Keratinocyte (primary cell): Measurements from ENCODE around the gene SLC2A9. TPM values are rescaled to one million over a fixed set of nuclear protein-coding genes. Genes with fewer than 3 reads are reported as not detected.

Experiments used
- DNase-seq: peaks from one replicate; pipeline ENCODE4 v3.0.0-alpha.2; 2011; ENCODE audit warnings: low read depth, missing footprints, low spot score
- FAIRE-seq: peaks from 2 replicates; lab custom pipeline; 2011; peaks lifted over from hg19 to GRCh38; lab: Jason Lieb, UNC
- H2AFZ ChIP-seq: 2 replicates; pipeline ENCODE4 v1.6.0; 2012; ENCODE audit warnings: low read length, control low read depth, inconsistent platforms; ENCODE audit not compliant: control insufficient read depth
- H3K27ac ChIP-seq: 2 replicates; pipeline ENCODE4 v1.5.1; 2011; ENCODE audit warnings: low read length; ENCODE audit not compliant: control insufficient read depth, insufficient read depth
- H3K27me3 ChIP-seq: 3 replicates; pipeline ENCODE4 v1.6.0; 2011; ENCODE audit warnings: low read length; ENCODE audit not compliant: control insufficient read depth, insufficient read depth; ENCODE audit errors: extremely low read depth
- H3K36me3 ChIP-seq, 2 experiments: 2 replicates in 1 of 2; 3 replicates in 1 of 2; pipeline ENCODE4 v1.5.1; 2011; ENCODE audit warnings: low read length in 2 of 2, mild to moderate bottlenecking in 1 of 2; ENCODE audit not compliant: control insufficient read depth in 2 of 2, insufficient read depth in 2 of 2; ENCODE audit errors: extremely low read depth in 1 of 2
- H3K4me1 ChIP-seq: 3 replicates; pipeline ENCODE4 v1.5.1; 2011; ENCODE audit warnings: low read length; ENCODE audit not compliant: control insufficient read depth, insufficient read depth; ENCODE audit errors: extremely low read depth
- H3K4me2 ChIP-seq: 3 replicates; pipeline ENCODE4 v1.6.0; 2011; ENCODE audit warnings: low read depth, low read length; ENCODE audit not compliant: control insufficient read depth, insufficient read depth; ENCODE audit errors: extremely low read depth
- H3K4me3 ChIP-seq, 3 experiments: fragments of 200-600 bp in 1 of 3; sonication (generic) in 1 of 3; 2 replicates in 2 of 3; 3 replicates in 1 of 3; pipeline ENCODE4 v1.5.1; 2011 to 2016; ENCODE audit warnings: low read length in 3 of 3, mild to moderate bottlenecking in 3 of 3, control low read depth in 2 of 3, inconsistent platforms in 1 of 3, low read depth in 1 of 3, mixed read lengths in 1 of 3, mixed run types in 1 of 3, moderate library complexity in 1 of 3; ENCODE audit not compliant: control insufficient read depth in 2 of 3, insufficient read depth in 2 of 3; ENCODE audit errors: extremely low read depth in 1 of 3
- H3K79me2 ChIP-seq: 2 replicates; pipeline ENCODE4 v1.6.0; 2012; ENCODE audit warnings: low read length; ENCODE audit not compliant: control insufficient read depth, insufficient read depth
- H3K9ac ChIP-seq: 3 replicates; pipeline ENCODE4 v1.6.0; 2011; ENCODE audit warnings: low read length; ENCODE audit not compliant: control insufficient read depth, insufficient read depth; ENCODE audit errors: extremely low read depth
- H3K9me1 ChIP-seq: 3 replicates; pipeline ENCODE4 v1.6.0; 2011; ENCODE audit warnings: low read length; ENCODE audit not compliant: control insufficient read depth, insufficient read depth; ENCODE audit errors: extremely low read depth
- H3K9me3 ChIP-seq: 2 replicates; pipeline ENCODE4 v1.5.1; 2012; ENCODE audit warnings: low read depth, low read length; ENCODE audit not compliant: control insufficient read depth
- H4K20me1 ChIP-seq: 3 replicates; pipeline ENCODE4 v1.6.0; 2011; ENCODE audit warnings: low read length; ENCODE audit not compliant: control insufficient read depth, insufficient read depth; ENCODE audit errors: extremely low read depth
- EZH2 ChIP-seq: IDR thresholded peaks from one replicate; pipeline ENCODE4 v1.6.1; 2012; ENCODE audit warnings: inconsistent platforms, mild to moderate bottlenecking, low read length, moderate library complexity
- dilution Hi-C: fragments of 300-500 bp; cut with MboI; formaldehyde crosslinking; loops from one replicate; pipeline ENCODE4 v1.7.0; 2020; ENCODE audit warnings: low sequenced_read_pairs; ENCODE audit not compliant: extremely low pct_ligation_motif_present
- polyA plus RNA-seq, 5 experiments: library from polyadenylated mRNA; depleted of rRNA in 3 of 5; stranded (reverse) in 3 of 5; stranded (forward) in 1 of 5; unstranded in 1 of 5; fragments of >200 nt; gene quantifications; 1 replicate in 1 of 5; 2 replicates in 3 of 5; 3 replicates in 1 of 5; pipeline versions ENCODE4 v1.2.1 to v1.2.3, GENCODE V29; 2011 to 2012; ENCODE audit warnings: missing spikeins in 2 of 5, low read depth in 1 of 5, low replicate concordance in 1 of 5
- TF ChIP-seq, protein P1 (sequence below), 3 experiments: IDR thresholded peaks in 1 of 3; conservative IDR thresholded peaks in 1 of 3; optimal IDR thresholded peaks in 1 of 3; 2 replicates in 2 of 3; 3 replicates in 1 of 3; pipeline versions ENCODE3 to v1.5.1; 2011; ENCODE audit warnings: low read length in 3 of 3, mild to moderate bottlenecking in 3 of 3, moderate library complexity in 2 of 3, control low read depth in 1 of 3, inconsistent platforms in 1 of 3; ENCODE audit not compliant: insufficient read depth in 2 of 3; ENCODE audit errors: extremely low read depth in 1 of 3

The SLC2A9 gene
- polyA plus RNA-seq, 1 donor (not counting 4 experiments of a cell fraction or from before 2014, with no cell fraction given), result 37.3 TPM

DNA sequence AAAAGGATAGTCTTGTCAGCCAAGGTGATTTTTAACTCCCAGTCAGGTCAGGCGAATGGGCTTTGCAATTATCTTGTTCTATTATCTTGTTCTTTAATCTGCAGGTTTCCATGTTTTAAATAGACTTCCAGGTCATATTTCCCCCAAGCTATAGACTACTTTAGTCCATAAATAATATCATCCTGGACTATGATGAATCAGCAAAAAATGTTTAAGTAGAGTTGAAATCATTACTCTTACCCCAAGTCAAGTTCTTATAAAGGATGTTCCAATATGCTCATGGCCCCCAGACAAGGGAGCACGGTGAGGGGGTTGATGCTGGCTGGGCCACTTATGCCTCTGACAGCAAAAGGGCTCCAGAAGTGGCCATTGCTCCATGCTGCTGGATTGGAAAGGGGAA lies 75.1 kb downstream of the SLC2A9 start:
- Histone ChIP-seq H3K9me3 (no peaks in the 10 kb centered on the region), H2AFZ (no peak overlapping the region), H3K4me1 (peaks cover 5% of the 10 kb centered on the region), H3K27me3 (no peaks in the 10 kb centered on the region), H3K27ac (no peak overlapping the region), H4K20me1 (peaks cover 3% of the 10 kb centered on the region), H3K9ac (no peak overlapping the region), H3K4me3 (no peak overlapping the region), H3K4me2 (no peak overlapping the region), H3K9me1 (peaks cover 2% of the 10 kb centered on the region), H3K79me2 (no peaks in the 10 kb centered on the region), H3K36me3 (peaks cover 10 to 14% of the 10 kb centered on the region in 2 experiments)
- FAIRE-seq, result no peak
- dilution Hi-C loops, result no loop called here
- TF ChIP-seq, protein P1, sequence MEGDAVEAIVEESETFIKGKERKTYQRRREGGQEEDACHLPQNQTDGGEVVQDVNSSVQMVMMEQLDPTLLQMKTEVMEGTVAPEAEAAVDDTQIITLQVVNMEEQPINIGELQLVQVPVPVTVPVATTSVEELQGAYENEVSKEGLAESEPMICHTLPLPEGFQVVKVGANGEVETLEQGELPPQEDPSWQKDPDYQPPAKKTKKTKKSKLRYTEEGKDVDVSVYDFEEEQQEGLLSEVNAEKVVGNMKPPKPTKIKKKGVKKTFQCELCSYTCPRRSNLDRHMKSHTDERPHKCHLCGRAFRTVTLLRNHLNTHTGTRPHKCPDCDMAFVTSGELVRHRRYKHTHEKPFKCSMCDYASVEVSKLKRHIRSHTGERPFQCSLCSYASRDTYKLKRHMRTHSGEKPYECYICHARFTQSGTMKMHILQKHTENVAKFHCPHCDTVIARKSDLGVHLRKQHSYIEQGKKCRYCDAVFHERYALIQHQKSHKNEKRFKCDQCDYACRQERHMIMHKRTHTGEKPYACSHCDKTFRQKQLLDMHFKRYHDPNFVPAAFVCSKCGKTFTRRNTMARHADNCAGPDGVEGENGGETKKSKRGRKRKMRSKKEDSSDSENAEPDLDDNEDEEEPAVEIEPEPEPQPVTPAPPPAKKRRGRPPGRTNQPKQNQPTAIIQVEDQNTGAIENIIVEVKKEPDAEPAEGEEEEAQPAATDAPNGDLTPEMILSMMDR (optimal IDR thresholded peaks at IDR 0.05 in 1 of 3, IDR thresholded peaks at IDR 0.05 in 1 of 3, conservative IDR thresholded peaks at IDR 0.05 in 1 of 3; ENCODE audit: extremely low read depth in 1 of 3, insufficient read depth in 2 of 3, low read length in 3 of 3), result no peak
- TF ChIP-seq EZH2, result no peak
- no peak for DNase-seq

DNA sequence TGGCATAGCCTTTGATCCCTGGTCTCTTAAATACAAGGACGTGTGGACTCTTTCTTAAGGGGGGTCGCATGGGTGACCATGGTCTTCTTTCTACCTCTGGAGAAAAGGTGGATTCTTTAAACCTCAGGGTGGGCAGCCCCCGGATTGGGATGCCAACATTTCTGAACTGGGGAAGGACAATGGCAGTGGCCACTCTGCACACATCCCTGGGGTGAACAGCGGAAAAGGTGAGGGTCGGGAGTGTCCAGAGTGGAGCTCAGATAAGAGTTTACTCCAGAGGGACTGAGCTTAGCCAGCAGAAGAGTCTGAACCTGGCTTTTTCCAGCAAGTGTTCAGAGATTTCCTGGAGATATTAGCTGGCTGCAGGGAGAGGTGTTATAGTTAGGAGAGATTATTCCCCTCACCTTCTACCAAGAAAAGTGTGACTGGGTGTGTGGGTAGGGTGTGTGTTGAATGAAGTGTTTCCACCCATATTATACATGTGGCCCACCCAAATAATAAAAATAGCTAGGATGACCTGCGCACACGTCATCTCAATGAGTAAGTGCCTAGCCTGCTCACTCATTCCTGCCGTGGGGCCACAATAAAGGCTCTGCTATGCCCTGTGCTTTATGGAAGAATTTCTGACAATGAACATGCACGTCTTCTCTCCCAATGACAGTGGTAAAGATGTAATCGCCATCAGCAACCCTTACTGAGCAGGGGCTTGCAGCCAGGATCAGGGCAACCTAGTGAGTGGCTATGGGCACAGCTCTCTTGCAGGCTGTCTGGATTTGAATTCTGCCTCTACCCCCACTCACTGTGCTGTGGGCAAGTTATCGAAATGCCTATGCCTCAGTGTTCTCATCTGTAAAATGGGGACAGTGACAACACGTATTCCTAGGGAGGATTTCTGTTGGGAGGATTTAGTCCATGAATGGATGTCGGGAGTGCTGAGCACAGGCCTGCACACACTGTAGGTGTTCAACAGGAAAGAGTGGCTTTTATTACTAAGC lies 76.6 kb downstream of the SLC2A9 start:
- dilution Hi-C loops, result no loop called here
- Histone ChIP-seq H3K9ac (no peak overlapping the region), H4K20me1 (peaks cover 3% of the 10 kb centered on the region), H3K4me1 (peaks cover 5% of the 10 kb centered on the region), H3K27me3 (no peaks in the 10 kb centered on the region), H3K4me2 (no peak overlapping the region), H2AFZ (no peak overlapping the region), H3K27ac (no peak overlapping the region), H3K4me3 (no peak overlapping the region), H3K36me3 (peaks cover 8 to 16% of the 10 kb centered on the region in 2 experiments), H3K79me2 (no peaks in the 10 kb centered on the region), H3K9me3 (no peaks in the 10 kb centered on the region), H3K9me1 (peaks cover 2% of the 10 kb centered on the region)
- DNase-seq, result peak; percentile 46
- TF ChIP-seq, protein P1 (optimal IDR thresholded peaks at IDR 0.05 in 1 of 3, IDR thresholded peaks at IDR 0.05 in 1 of 3, conservative IDR thresholded peaks at IDR 0.05 in 1 of 3; ENCODE audit: extremely low read depth in 1 of 3, insufficient read depth in 2 of 3, low read length in 3 of 3), result no peak
- no peak for TF ChIP-seq EZH2
- FAIRE-seq, result no peak
